ENCODE measurements around the gene RBAK. TPM values are rescaled to one million over a fixed set of nuclear protein-coding genes. Genes with fewer than 3 reads are reported as not detected.

The RBAK gene
- total and polyA plus RNA-seq, 2 donors (not counting 1 experiment from before 2014, with no cell fraction given) = 3.7 to 20.3 TPM

DNA sequence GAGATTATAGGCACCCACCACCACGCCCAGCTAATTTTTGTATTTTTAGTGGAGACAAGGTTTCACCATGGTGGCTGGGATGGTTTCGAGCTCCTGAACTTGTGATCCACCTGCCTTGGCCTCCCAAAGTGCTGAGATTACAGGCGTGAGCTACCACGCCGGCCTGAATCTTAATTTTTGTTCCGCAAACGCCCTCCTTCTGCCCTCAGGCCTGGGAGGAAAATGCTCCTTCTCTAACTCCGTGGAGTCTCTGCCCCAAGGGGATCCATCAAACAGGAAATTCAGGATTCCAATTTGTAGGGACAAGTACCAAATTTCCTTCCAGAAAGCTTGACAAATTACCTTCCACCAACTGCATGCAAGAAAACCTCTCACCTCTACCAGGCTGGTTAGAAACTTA lies 43.2 kb downstream of the RBAK start:
- Histone ChIP-seq H3K27me3 (replicated peaks in 1 of 4; ENCODE audit: control extremely low read depth in 1 of 4, control insufficient read depth in 3 of 4, insufficient read depth in 4 of 4, low read length in 3 of 4) (peaks cover 0 to 11% (median 0%) of the 10 kb centered on the region in 4 experiments), H3K36me3 (replicated peaks in 1 of 2; ENCODE audit: control extremely low read depth in 1 of 2, control insufficient read depth in 1 of 2, extremely low read depth in 1 of 2, insufficient read depth in 2 of 2, low read length in 1 of 2) (no peaks in the 10 kb centered on the region), H3K4me1 (ENCODE audit: control insufficient read depth in 2 of 2, insufficient read depth in 2 of 2, low read length in 2 of 2) (peaks cover 0 to 5% of the 10 kb centered on the region in 2 donors), H2AFZ (ENCODE audit: insufficient read depth, low read depth, low read length, poor library complexity, severe bottlenecking) (no peak overlapping the region), H3K27ac (ENCODE audit: low read length in 2 of 2) (no peak overlapping the region), H3K4me3 (ENCODE audit: control extremely low read depth in 1 of 5, extremely low read depth in 1 of 5, insufficient read depth in 1 of 5, low read depth in 2 of 5, low read length in 4 of 5) (no peak overlapping the region), H4K20me1 (ENCODE audit: control insufficient read depth, insufficient read depth, low read length, poor library complexity, severe bottlenecking) (no peaks in the 10 kb centered on the region), H3K9ac (ENCODE audit: low read length) (no peak overlapping the region), H3K9me3 (ENCODE audit: control extremely low read depth in 1 of 3, control insufficient read depth in 2 of 3, insufficient read depth in 1 of 3, low read length in 2 of 3) (peaks cover 0 to 15% (median 5%) of the 10 kb centered on the region in 3 donors), H3K79me2 (ENCODE audit: control insufficient read depth, insufficient read depth, low read length) (no peaks in the 10 kb centered on the region), H3K4me2 (replicated peaks; ENCODE audit: low read depth, low read length, poor library complexity, severe bottlenecking) (no peak overlapping the region)
- intact Hi-C loops (cut with micrococcal nuclease) = no loop called here
- WGBS (ENCODE audit: insufficient coverage) = 87% methylated on average over 6 of the region's 8 CpGs
- peaks cover 3% of the 10 kb centered on the region for H3K27me3 Mint-ChIP-seq
- H3K9me3 Mint-ChIP-seq (ENCODE audit: insufficient read depth) = peaks cover 8% of the 10 kb centered on the region
- DNase-seq (no peak), ATAC-seq (ENCODE audit: low read depth) (no peak)
- ChIA-PET CTCF (interaction anchor here (1.4 to 5.7 kb wide), 2 partner anchors 292 to 477 kb away, joined by 3 to 54 read pairs; no protein-coding TSS in a partner anchor), POLR2A (interaction anchor here (0.7 kb wide), 1 partner anchor 373 kb away, joined by 8 read pairs; no protein-coding TSS in a partner anchor)
- no peak overlapping the region for H3K4me3 Mint-ChIP-seq
- no peaks in the 10 kb centered on the region for H3K4me1 Mint-ChIP-seq
- TF ChIP-seq EZH2 (IDR thresholded peaks at IDR 0.05; ENCODE audit: borderline replicate concordance, insufficient read depth, low read depth, low read length, poor library complexity, severe bottlenecking) = no peak
- TF ChIP-seq, protein P1, sequence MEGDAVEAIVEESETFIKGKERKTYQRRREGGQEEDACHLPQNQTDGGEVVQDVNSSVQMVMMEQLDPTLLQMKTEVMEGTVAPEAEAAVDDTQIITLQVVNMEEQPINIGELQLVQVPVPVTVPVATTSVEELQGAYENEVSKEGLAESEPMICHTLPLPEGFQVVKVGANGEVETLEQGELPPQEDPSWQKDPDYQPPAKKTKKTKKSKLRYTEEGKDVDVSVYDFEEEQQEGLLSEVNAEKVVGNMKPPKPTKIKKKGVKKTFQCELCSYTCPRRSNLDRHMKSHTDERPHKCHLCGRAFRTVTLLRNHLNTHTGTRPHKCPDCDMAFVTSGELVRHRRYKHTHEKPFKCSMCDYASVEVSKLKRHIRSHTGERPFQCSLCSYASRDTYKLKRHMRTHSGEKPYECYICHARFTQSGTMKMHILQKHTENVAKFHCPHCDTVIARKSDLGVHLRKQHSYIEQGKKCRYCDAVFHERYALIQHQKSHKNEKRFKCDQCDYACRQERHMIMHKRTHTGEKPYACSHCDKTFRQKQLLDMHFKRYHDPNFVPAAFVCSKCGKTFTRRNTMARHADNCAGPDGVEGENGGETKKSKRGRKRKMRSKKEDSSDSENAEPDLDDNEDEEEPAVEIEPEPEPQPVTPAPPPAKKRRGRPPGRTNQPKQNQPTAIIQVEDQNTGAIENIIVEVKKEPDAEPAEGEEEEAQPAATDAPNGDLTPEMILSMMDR (IDR thresholded peaks at IDR 0.05) = no peak
- no peak overlapping the region for H3K27ac Mint-ChIP-seq

DNA sequence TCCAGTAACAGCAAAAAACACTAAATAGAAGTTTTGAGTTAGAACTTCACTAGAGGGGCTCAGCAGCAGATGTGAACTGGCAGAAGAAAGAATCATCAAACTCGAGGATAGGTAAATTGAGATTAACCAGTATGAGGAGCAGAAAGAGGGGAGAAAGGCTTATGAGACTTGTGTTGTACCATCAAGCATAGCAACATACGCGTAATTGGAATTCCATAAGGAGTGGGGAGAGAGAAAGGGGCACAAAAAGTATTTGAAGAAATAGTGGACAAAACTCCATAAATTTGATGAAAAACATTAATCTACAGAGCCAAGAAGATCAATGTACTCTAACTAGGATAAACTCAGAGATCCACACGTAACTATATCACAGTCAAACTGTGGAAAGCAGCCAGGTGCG lies 48.3 kb downstream of the RBAK start:
- Histone ChIP-seq H3K27ac (ENCODE audit: low read length in 2 of 2) (no peak overlapping the region), H3K27me3 (replicated peaks in 1 of 4; ENCODE audit: control extremely low read depth in 1 of 4, control insufficient read depth in 3 of 4, insufficient read depth in 4 of 4, low read length in 3 of 4) (no peaks in the 10 kb centered on the region), H3K9ac (ENCODE audit: low read length) (no peak overlapping the region), H3K79me2 (ENCODE audit: control insufficient read depth, insufficient read depth, low read length) (no peaks in the 10 kb centered on the region), H3K4me3 (ENCODE audit: control extremely low read depth in 1 of 5, extremely low read depth in 1 of 5, insufficient read depth in 1 of 5, low read depth in 2 of 5, low read length in 4 of 5) (no peak overlapping the region), H4K20me1 (ENCODE audit: control insufficient read depth, insufficient read depth, low read length, poor library complexity, severe bottlenecking) (no peaks in the 10 kb centered on the region), H3K4me1 (ENCODE audit: control insufficient read depth in 2 of 2, insufficient read depth in 2 of 2, low read length in 2 of 2) (no peaks in the 10 kb centered on the region), H2AFZ (ENCODE audit: insufficient read depth, low read depth, low read length, poor library complexity, severe bottlenecking) (no peak overlapping the region), H3K36me3 (replicated peaks in 1 of 2; ENCODE audit: control extremely low read depth in 1 of 2, control insufficient read depth in 1 of 2, extremely low read depth in 1 of 2, insufficient read depth in 2 of 2, low read length in 1 of 2) (no peaks in the 10 kb centered on the region), H3K4me2 (replicated peaks; ENCODE audit: low read depth, low read length, poor library complexity, severe bottlenecking) (no peak overlapping the region), H3K9me3 (ENCODE audit: control extremely low read depth in 1 of 3, control insufficient read depth in 2 of 3, insufficient read depth in 1 of 3, low read length in 2 of 3) (peaks cover 0 to 35% (median 17%) of the 10 kb centered on the region in 3 donors)
- no peak overlapping the region for H3K27ac Mint-ChIP-seq
- no peaks in the 10 kb centered on the region for H3K4me1 Mint-ChIP-seq
- 79% methylated on average over 3 of the region's 5 CpGs for WGBS (ENCODE audit: insufficient coverage)
- no peak overlapping the region for H3K4me3 Mint-ChIP-seq
- H3K27me3 Mint-ChIP-seq = no peaks in the 10 kb centered on the region
- H3K9me3 Mint-ChIP-seq (ENCODE audit: insufficient read depth) = peaks cover 19% of the 10 kb centered on the region
- ChIA-PET POLR2A (no interaction called here), CTCF (interaction anchor here (1.0 to 1.2 kb wide), 3 partner anchors 9 to 120 kb away, joined by 3 to 6 read pairs (median 3); no protein-coding TSS in a partner anchor)
- no peak for TF ChIP-seq EZH2 (IDR thresholded peaks at IDR 0.05; ENCODE audit: borderline replicate concordance, insufficient read depth, low read depth, low read length, poor library complexity, severe bottlenecking)
- TF ChIP-seq, protein P1 (IDR thresholded peaks at IDR 0.05) = no peak
- intact Hi-C loops (cut with micrococcal nuclease) = no loop called here
- ATAC-seq (ENCODE audit: low read depth) (no peak), DNase-seq (no peak)
